NCI-H1930 (cell line): ENCODE data around the gene GRM7.

Experiments used
- DNase-seq, 2 experiments: peaks; one replicate each; lab custom pipeline; 2025; lab: John Stamatoyannopoulos, UW

GRM7 gene

GRCh38 chr3:6971933-6972332 is 111.0 kb downstream of the GRM7 start:
- DNase-seq, result no peak

GRCh38 chr3:6985848-6986247 is 124.9 kb downstream of the GRM7 start:
- no peak for DNase-seq

- no peak for DNase-seq
These were observed 128.8 kb downstream of the GRM7 start for GRCh38 chr3:6989608-6990291.

GRCh38 chr3:6994081-6994668 is 133.3 kb downstream of the GRM7 start:
- DNase-seq, result no peak

- DNase-seq, result no peak
These were observed 139.6 kb downstream of the GRM7 start for GRCh38 chr3:7000501-7000900.

GRCh38 chr3:7001370-7001769 is 140.5 kb downstream of the GRM7 start:
- DNase-seq, result no peak

- no peak for DNase-seq
These were observed 154.9 kb downstream of the GRM7 start for GRCh38 chr3:7015683-7016440.

GRCh38 chr3:7025581-7026300 is 164.8 kb downstream of the GRM7 start:
- no peak for DNase-seq

- no peak for DNase-seq
These were observed 168.6 kb downstream of the GRM7 start for GRCh38 chr3:7029562-7029961.

- no peak for DNase-seq
These were observed 177.5 kb downstream of the GRM7 start for GRCh38 chr3:7038394-7038793.

- DNase-seq, result no peak
These were observed 201.8 kb downstream of the GRM7 start for GRCh38 chr3:7062714-7063113.

GRCh38 chr3:7070461-7070860 is 209.5 kb downstream of the GRM7 start:
- DNase-seq, result no peak

GRCh38 chr3:7074217-7074616 is 213.3 kb downstream of the GRM7 start:
- DNase-seq, result no peak

GRCh38 chr3:7075117-7075516 is 214.2 kb downstream of the GRM7 start:
- DNase-seq, result no peak

GRCh38 chr3:7075901-7076300 is 215.0 kb downstream of the GRM7 start:
- DNase-seq, result no peak

GRCh38 chr3:7082244-7082643 is 221.3 kb downstream of the GRM7 start:
- no peak for DNase-seq

- no peak for DNase-seq
These were observed 225.5 kb downstream of the GRM7 start for GRCh38 chr3:7086417-7086816.

- no peak for DNase-seq
These were observed 234.2 kb downstream of the GRM7 start for GRCh38 chr3:7095116-7095515.

GRCh38 chr3:7100136-7100535 is 239.2 kb downstream of the GRM7 start:
- no peak for DNase-seq

- no peak for DNase-seq
These were observed 245.7 kb downstream of the GRM7 start for GRCh38 chr3:7106635-7107034.

- no peak for DNase-seq
These were observed 251.7 kb downstream of the GRM7 start for GRCh38 chr3:7112523-7113056.

GRCh38 chr3:7144697-7145308 is 283.9 kb downstream of the GRM7 start:
- DNase-seq, result peak in 1 of 2 experiments; percentile 10
